ENCODE results near the gene EVC. TPM values are rescaled to one million over a fixed set of nuclear protein-coding genes. Genes with fewer than 3 reads are reported as not detected.
A peak's percentile ranks its signal among the peaks of the same experiment; 100 is the strongest.

Gene EVC
- total RNA-seq, 1 donor from 2014 or later = 39.8 TPM

DNA sequence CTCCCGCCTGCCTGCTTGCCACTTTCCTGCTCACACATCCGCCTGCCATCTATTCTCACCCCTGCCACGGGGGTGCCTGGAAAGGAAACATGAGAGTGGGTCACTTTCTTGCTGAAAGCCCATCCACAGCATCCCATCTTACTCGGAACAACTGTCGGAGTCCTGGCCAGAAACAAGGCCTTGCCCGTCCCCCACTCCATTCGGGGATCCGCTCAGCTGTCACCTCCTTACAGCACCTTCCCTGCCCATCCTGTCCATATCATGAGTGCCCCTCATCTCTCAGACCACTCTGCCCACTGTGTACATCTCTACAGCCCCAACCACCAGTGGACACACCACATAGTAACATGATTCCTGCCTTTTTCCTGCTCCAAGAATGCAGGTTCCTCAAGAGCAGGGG lies 9.0 kb upstream of the EVC start:
- DNase-seq (ENCODE audit: low spot score) = no peak
- TF ChIP-seq, protein P1, sequence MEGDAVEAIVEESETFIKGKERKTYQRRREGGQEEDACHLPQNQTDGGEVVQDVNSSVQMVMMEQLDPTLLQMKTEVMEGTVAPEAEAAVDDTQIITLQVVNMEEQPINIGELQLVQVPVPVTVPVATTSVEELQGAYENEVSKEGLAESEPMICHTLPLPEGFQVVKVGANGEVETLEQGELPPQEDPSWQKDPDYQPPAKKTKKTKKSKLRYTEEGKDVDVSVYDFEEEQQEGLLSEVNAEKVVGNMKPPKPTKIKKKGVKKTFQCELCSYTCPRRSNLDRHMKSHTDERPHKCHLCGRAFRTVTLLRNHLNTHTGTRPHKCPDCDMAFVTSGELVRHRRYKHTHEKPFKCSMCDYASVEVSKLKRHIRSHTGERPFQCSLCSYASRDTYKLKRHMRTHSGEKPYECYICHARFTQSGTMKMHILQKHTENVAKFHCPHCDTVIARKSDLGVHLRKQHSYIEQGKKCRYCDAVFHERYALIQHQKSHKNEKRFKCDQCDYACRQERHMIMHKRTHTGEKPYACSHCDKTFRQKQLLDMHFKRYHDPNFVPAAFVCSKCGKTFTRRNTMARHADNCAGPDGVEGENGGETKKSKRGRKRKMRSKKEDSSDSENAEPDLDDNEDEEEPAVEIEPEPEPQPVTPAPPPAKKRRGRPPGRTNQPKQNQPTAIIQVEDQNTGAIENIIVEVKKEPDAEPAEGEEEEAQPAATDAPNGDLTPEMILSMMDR (IDR thresholded peaks at IDR 0.05) = no peak
- Mint-ChIP-seq H3K27me3 (ENCODE audit: low read depth) (no peaks in the 10 kb centered on the region), H3K4me1 (ENCODE audit: low read depth) (peaks cover 5% of the 10 kb centered on the region), H3K9me3 (ENCODE audit: low read depth) (no peaks in the 10 kb centered on the region), H3K4me3 (ENCODE audit: unreplicated experiment) (no peak overlapping the region), H3K27ac (ENCODE audit: unreplicated experiment) (no peak overlapping the region), H3K36me3 (ENCODE audit: low read depth) (peaks cover 15% of the 10 kb centered on the region)

DNA sequence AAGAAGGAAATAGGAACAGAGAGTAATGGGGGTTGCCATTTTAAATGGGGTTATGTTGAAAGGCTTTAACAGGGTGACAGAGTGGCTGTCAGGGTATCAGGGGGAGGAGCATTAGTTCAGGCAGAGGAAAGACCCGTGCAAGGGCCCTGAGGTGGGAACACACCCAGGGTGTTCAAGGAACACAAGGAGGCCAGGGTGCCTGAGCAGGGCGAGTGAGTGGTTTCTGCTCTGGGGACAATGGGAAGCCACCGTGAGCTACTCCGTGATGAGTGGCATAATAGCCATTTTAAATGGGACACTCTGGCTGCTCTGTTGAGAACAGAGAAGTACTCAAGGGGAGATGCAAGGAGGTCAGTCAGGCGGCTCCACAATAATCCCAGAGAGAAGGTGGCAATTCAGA lies 7.2 kb upstream of the EVC start:
- no peak overlapping the region for H3K27ac Mint-ChIP-seq (ENCODE audit: unreplicated experiment)
- H3K36me3 Mint-ChIP-seq (ENCODE audit: low read depth) = peaks cover 11% of the 10 kb centered on the region
- peaks cover 18% of the 10 kb centered on the region for H3K4me1 Mint-ChIP-seq (ENCODE audit: low read depth)
- no peaks in the 10 kb centered on the region for H3K27me3 Mint-ChIP-seq (ENCODE audit: low read depth)
- no peaks in the 10 kb centered on the region for H3K9me3 Mint-ChIP-seq (ENCODE audit: low read depth)
- TF ChIP-seq, protein P1 (IDR thresholded peaks at IDR 0.05) = no peak
- DNase-seq (ENCODE audit: low spot score) = no peak
- no peak overlapping the region for H3K4me3 Mint-ChIP-seq (ENCODE audit: unreplicated experiment)

DNA sequence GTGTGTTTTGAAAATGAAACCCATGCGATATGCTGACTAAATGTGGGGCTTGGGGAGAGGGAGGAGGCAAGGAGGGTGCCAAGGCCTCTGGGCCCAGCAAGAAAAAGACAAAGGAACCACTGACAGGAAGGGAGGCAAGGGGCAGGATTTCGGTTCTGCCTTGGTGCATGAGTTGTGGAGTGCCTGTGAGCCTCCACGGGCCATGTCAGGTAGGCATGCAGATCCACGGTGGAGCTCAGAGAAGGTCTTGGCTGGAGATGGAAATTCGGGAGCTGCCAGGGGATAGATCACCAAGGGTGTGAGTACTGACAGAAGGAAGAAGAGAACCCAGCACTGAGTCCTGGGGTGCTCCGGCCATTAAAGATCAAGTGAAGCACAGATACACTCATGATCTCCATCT lies 6.7 kb upstream of the EVC start:
- Mint-ChIP-seq H3K4me3 (ENCODE audit: unreplicated experiment) (no peak overlapping the region), H3K36me3 (ENCODE audit: low read depth) (peaks cover 11% of the 10 kb centered on the region), H3K27me3 (ENCODE audit: low read depth) (no peaks in the 10 kb centered on the region)

DNA sequence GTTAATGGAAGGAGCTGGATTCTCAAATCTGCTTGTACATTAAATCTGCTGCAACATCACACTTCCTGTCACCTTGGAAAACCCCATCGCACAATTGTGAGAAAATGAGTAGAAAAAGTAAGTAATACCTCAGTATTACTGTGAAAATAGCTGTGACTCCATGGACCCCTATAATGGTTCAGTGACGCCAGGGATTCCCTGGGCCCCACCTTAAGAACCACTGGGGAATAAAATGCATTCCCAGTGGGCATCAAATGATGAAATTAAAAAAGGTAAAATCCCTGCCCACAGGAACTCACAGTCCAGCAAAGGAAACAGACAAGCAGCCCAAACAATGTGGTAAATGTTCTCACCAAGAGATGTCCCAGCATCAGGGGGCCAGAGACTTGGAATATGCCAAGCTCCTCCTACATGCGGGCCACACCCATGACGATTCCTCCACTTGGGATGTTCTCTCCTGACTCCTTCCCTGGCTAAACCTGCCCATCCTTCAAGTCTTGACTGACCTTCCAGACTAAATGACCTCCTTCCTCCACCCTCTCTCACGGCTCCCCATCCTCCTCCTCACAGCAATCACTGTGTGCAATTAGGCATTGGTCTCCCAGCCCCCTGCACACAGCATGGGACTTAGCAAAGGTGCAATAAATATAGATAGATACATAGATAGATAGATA lies 5.2 kb upstream of the EVC start:
- Mint-ChIP-seq H3K27ac (ENCODE audit: unreplicated experiment) (no peak overlapping the region), H3K4me3 (ENCODE audit: unreplicated experiment) (no peak overlapping the region), H3K4me1 (ENCODE audit: low read depth) (peaks cover 33% of the 10 kb centered on the region), H3K9me3 (ENCODE audit: low read depth) (no peaks in the 10 kb centered on the region), H3K36me3 (ENCODE audit: low read depth) (peaks cover 11% of the 10 kb centered on the region), H3K27me3 (ENCODE audit: low read depth) (no peaks in the 10 kb centered on the region)
- DNase-seq (ENCODE audit: low spot score) = no peak
- TF ChIP-seq, protein P1 (IDR thresholded peaks at IDR 0.05) = no peak

More for the DNA sequence above, 6.7 kb upstream of the EVC start:
- Mint-ChIP-seq H3K9me3 (ENCODE audit: low read depth) (no peaks in the 10 kb centered on the region), H3K27ac (ENCODE audit: unreplicated experiment) (no peak overlapping the region), H3K4me1 (ENCODE audit: low read depth) (peaks cover 21% of the 10 kb centered on the region)
- TF ChIP-seq, protein P1 (IDR thresholded peaks at IDR 0.05) = no peak
- no peak for DNase-seq (ENCODE audit: low spot score)

DNA sequence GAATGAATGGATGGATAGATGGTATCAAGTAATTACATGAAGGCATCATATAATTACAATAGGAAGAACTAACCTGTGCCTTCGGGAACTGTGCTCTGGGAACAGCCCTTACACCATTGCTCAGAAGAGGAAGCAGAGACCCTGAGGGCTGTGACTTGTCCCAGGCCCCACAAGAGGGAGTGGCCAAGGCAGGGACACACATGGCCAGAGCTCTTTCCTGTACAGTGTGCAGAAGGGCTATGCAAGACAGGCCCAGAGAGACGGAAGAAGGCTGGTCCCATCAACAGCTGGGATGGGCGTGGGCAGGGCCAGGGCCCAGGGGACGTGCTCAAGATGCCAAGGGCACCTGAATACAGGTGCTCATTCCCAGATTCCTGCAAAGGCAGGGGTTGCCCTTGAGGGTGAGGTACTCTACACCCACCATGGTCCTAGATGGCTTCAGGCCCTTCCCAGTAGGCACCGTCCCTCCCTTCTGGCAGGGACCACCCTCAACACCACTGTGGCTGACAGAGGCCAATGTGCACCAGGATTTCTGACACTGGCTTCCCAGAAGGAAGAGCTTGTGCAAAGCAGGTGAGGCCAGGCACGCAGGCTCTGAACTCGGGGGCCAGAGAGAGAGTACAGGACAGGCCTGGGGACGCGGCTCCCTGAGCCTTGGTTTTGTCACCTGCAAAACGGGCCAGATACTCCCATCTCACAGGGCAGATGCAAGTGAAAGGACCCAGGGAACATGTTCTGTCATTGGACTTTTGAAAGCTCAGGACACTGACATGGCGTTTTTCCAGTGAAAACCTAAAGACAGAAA lies 4.3 kb upstream of the EVC start:
- H3K4me3 Mint-ChIP-seq (ENCODE audit: unreplicated experiment) = peak overlapping the region; percentile 66
- H3K4me1 Mint-ChIP-seq (ENCODE audit: low read depth) = peaks cover 36% of the 10 kb centered on the region
- H3K36me3 Mint-ChIP-seq (ENCODE audit: low read depth) = peaks cover 7% of the 10 kb centered on the region
- no peaks in the 10 kb centered on the region for H3K27me3 Mint-ChIP-seq (ENCODE audit: low read depth)
- no peak overlapping the region for H3K27ac Mint-ChIP-seq (ENCODE audit: unreplicated experiment)
- no peak for DNase-seq (ENCODE audit: low spot score)
- TF ChIP-seq, protein P1 (IDR thresholded peaks at IDR 0.05) = no peak
- H3K9me3 Mint-ChIP-seq (ENCODE audit: low read depth) = no peaks in the 10 kb centered on the region

All from chondrocyte (in vitro differentiated cells).